Smooth muscle cell (in vitro differentiated cells): ENCODE measurements around the gene MUC5AC. TPM values are rescaled to one million over a fixed set of nuclear protein-coding genes. Genes with fewer than 3 reads are reported as not detected.

Source experiments
- DNase-seq: peaks from one replicate; lab custom pipeline; 2025; ENCODE audit not compliant: unreplicated experiment; lab: John Stamatoyannopoulos, UW
- H2AFZ ChIP-seq: fragments of 200-600 bp; sonication (generic); 2 replicates; pipeline ENCODE4 v1.6.0; 2016; ENCODE audit warnings: antibody characterized with exemption, low read depth, mild to moderate bottlenecking
- H3F3A ChIP-seq: fragments of 200-600 bp; sonication (generic); 2 replicates; pipeline ENCODE4 v1.6.0; 2017; ENCODE audit warnings: antibody characterized with exemption, low read depth
- H3K27ac ChIP-seq: fragments of 200-600 bp; sonication (generic); 2 replicates; pipeline ENCODE4 v1.5.1; 2016; ENCODE audit warnings: low read depth, mild to moderate bottlenecking
- H3K27me3 ChIP-seq: fragments of 200-600 bp; sonication (generic); 2 replicates; pipeline ENCODE4 v1.6.1; 2016; ENCODE audit warnings: low read depth, mild to moderate bottlenecking
- H3K36me3 ChIP-seq: fragments of 200-600 bp; sonication (generic); 2 replicates; pipeline ENCODE4 v1.5.1; 2016; ENCODE audit warnings: low read depth
- H3K4me1 ChIP-seq: fragments of 200-600 bp; sonication (generic); 2 replicates; pipeline ENCODE4 v1.5.1; 2016; ENCODE audit warnings: low read depth
- H3K4me2 ChIP-seq: fragments of 200-600 bp; sonication (generic); 2 replicates; pipeline ENCODE4 v1.6.0; 2016; ENCODE audit warnings: mild to moderate bottlenecking
- H3K4me3 ChIP-seq: fragments of 200-600 bp; sonication (generic); 2 replicates; pipeline ENCODE4 v1.5.1; 2016; ENCODE audit warnings: mild to moderate bottlenecking
- H3K79me2 ChIP-seq: fragments of 200-600 bp; sonication (generic); 2 replicates; pipeline ENCODE4 v1.6.0; 2016; ENCODE audit warnings: low read depth, mild to moderate bottlenecking
- H3K9ac ChIP-seq: fragments of 200-600 bp; sonication (generic); 2 replicates; pipeline ENCODE4 v1.6.0; 2016; ENCODE audit warnings: low read depth
- H3K9me3 ChIP-seq: fragments of 200-600 bp; sonication (generic); replicated peaks from 2 replicates; pipeline ENCODE4 v1.5.1; 2016; ENCODE audit warnings: low read depth
- H4K20me1 ChIP-seq: fragments of 200-600 bp; sonication (generic); 2 replicates; pipeline ENCODE4 v1.6.0; 2016; ENCODE audit warnings: low read depth
- WGBS: methylation state at CpG from one replicate; pipeline ENCODE4 v1.1.7; 2016; ENCODE audit warnings: low lambda C conversion rate; 5-methylcytosine and 5-hydroxymethylcytosine counted together
- polyA plus RNA-seq: library from polyadenylated mRNA; unstranded; fragments of >200 nt; fragmentation: Nextera tagmentation; extraction: Ambion mirVana; gene quantifications from 2 replicates; pipeline ENCODE4 v1.2.1, GENCODE V29; 2016
- total RNA-seq: library from RNA; depleted of rRNA; stranded (reverse); fragments of >200 nt; gene quantifications from 2 replicates; pipeline ENCODE4 v1.2.3, GENCODE V29; 2014
- TF ChIP-seq, protein P1 (sequence below): fragments of 200-600 bp; sonication (generic); IDR thresholded peaks from 2 replicates; pipeline ENCODE4 v1.5.1; 2017; ENCODE audit warnings: borderline replicate concordance, mild to moderate bottlenecking, antibody characterized with exemption; ENCODE audit not compliant: insufficient read depth, poor library complexity, severe bottlenecking

MUC5AC gene
- total and polyA plus RNA-seq, 2 experiments from 2014 or later = not detected

DNA sequence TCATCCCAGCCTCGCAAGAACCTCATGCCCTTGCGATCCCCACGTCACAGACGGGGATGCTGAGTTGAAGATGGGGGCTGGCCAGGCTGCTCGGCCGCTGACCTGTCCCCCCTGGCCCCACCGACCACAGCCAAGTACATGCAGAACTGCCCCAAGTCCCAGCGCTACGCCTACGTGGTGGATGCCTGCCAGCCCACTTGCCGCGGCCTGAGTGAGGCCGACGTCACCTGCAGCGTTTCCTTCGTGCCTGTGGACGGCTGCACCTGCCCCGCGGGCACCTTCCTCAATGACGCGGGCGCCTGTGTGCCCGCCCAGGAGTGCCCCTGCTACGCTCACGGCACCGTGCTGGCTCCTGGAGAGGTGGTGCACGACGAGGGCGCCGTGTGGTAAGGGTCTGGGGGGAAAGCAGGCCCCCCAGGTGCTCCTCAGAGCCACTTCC is 75.1 kb downstream of the MUC5AC start:
- TF ChIP-seq, protein P1, sequence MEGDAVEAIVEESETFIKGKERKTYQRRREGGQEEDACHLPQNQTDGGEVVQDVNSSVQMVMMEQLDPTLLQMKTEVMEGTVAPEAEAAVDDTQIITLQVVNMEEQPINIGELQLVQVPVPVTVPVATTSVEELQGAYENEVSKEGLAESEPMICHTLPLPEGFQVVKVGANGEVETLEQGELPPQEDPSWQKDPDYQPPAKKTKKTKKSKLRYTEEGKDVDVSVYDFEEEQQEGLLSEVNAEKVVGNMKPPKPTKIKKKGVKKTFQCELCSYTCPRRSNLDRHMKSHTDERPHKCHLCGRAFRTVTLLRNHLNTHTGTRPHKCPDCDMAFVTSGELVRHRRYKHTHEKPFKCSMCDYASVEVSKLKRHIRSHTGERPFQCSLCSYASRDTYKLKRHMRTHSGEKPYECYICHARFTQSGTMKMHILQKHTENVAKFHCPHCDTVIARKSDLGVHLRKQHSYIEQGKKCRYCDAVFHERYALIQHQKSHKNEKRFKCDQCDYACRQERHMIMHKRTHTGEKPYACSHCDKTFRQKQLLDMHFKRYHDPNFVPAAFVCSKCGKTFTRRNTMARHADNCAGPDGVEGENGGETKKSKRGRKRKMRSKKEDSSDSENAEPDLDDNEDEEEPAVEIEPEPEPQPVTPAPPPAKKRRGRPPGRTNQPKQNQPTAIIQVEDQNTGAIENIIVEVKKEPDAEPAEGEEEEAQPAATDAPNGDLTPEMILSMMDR = no peak
- no peak for DNase-seq
- Histone ChIP-seq H4K20me1 (no peaks in the 10 kb centered on the region), H3K27ac (no peak overlapping the region), H3K9me3 (no peaks in the 10 kb centered on the region), H3K4me1 (no peaks in the 10 kb centered on the region), H3K4me2 (no peak overlapping the region), H2AFZ (no peak overlapping the region), H3K9ac (no peak overlapping the region), H3F3A (no peaks in the 10 kb centered on the region), H3K4me3 (no peak overlapping the region), H3K36me3 (no peaks in the 10 kb centered on the region), H3K79me2 (no peaks in the 10 kb centered on the region), H3K27me3 (no peaks in the 10 kb centered on the region)
- 93% methylated on average over 30 of the region's 30 CpGs for WGBS

DNA sequence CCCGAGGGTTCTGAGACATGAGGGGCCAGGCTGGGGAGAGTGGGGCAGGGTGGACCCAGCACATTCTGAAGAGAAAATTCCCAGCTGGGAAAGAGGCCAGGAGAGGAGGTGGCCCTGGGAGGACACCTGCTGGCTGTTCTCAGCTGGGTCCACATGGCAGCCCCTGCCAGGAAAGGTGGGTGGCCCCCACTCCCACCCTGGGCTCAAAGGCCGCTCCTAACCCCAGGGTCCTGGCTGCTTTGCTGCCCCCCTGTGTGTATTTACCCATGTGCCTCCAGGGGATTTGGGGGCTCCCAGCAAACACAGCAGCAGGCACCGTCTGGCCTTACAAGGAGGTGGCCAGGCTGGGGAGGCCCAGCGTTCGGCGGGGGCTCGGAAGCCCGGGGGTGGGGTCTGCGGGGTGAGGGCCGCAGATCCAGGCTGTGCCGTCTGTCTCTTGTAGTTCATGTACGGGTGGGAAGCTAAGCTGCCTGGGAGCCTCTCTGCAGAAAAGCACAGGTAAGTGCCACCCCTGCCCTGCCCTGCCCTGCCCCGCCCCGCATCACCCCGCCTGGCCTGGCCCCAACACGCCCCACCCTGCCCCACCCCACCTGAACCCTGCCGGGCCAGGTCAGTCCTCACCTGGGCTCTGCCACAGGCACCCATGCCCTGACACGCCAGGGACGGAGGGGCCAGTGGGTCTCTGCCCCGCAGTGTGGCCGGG is 75.7 kb downstream of the MUC5AC start:
- Histone ChIP-seq H2AFZ (no peak overlapping the region), H3K36me3 (no peaks in the 10 kb centered on the region), H4K20me1 (no peaks in the 10 kb centered on the region), H3K9ac (no peak overlapping the region), H3K9me3 (no peaks in the 10 kb centered on the region), H3K27ac (no peak overlapping the region), H3K79me2 (no peaks in the 10 kb centered on the region), H3K4me1 (no peaks in the 10 kb centered on the region), H3K4me2 (no peak overlapping the region), H3F3A (no peaks in the 10 kb centered on the region), H3K27me3 (no peaks in the 10 kb centered on the region), H3K4me3 (no peak overlapping the region)
- DNase-seq = no peak
- 85% methylated on average over 19 of the region's 21 CpGs for WGBS
- TF ChIP-seq, protein P1 = no peak

DNA sequence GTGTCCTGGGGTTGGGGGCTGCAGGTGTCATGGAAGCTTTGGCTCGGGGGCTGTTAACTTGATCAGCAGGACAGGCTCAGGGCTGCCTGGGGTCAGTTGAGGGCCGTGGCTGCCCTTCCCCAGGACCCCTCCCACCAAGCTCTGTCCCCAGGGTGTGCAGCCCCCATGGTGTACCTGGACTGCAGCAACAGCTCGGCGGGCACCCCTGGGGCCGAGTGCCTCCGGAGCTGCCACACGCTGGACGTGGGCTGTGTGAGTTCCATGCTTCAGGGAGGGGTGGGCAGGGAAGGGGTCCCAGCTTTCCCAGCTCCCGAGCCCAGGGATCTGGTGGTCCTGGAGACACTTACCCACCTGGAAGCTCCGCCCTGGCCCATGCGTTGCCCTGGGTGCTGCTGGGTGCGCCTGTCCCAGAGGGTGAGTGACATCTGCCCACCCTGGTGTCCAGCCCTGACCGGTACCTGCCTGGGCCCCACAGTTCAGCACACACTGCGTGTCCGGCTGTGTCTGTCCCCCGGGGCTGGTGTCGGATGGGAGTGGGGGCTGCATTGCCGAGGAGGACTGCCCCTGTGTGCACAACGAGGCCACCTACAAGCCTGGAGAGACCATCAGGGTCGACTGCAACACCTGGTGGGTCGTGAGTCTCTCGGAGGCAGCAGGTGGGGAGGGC is 76.4 kb downstream of the MUC5AC start:
- no peak overlapping the region for H3K9ac ChIP-seq
- TF ChIP-seq, protein P1 = no peak
- H3K79me2 ChIP-seq = no peaks in the 10 kb centered on the region
- no peak overlapping the region for H3K27ac ChIP-seq
- H3F3A ChIP-seq = no peaks in the 10 kb centered on the region
- H2AFZ ChIP-seq = no peak overlapping the region
- no peak overlapping the region for H3K4me3 ChIP-seq
- no peaks in the 10 kb centered on the region for H3K9me3 ChIP-seq
- H3K36me3 ChIP-seq = no peaks in the 10 kb centered on the region
- WGBS = 90% methylated on average over 17 of the region's 22 CpGs
- H4K20me1 ChIP-seq = no peaks in the 10 kb centered on the region
- no peaks in the 10 kb centered on the region for H3K4me1 ChIP-seq
- no peak overlapping the region for H3K4me2 ChIP-seq
- no peaks in the 10 kb centered on the region for H3K27me3 ChIP-seq
- no peak for DNase-seq
